AG04450 (cell line): ENCODE results near the gene CENPP. TPM values are rescaled to one million over a fixed set of nuclear protein-coding genes. Genes with fewer than 3 reads are reported as not detected.

ENCODE experiments used
- CTCF ChIA-PET: fragments of 300-600, 350-600 bp; formaldehyde crosslinking; extraction: SDS; loops from one replicate; lab custom pipeline; 2022; ENCODE audit warnings: antibody characterized with exemption, inconsistent platforms; lab: Charles Lee
- POLR2A ChIA-PET: fragments of 350-600 bp; formaldehyde crosslinking; extraction: SDS; loops from one replicate; lab custom pipeline; 2021; ENCODE audit warnings: antibody characterized with exemption, inconsistent platforms; lab: Yijun Ruan, JAX
- DNase-seq: peaks from one replicate; pipeline ENCODE4 v3.0.0-alpha.2; 2011; ENCODE audit warnings: low read depth, low spot score
- H3K27ac ChIP-seq: one replicate; pipeline ENCODE4 v1.5.1; 2012; ENCODE audit warnings: low read depth, low read length, control low read depth
- H3K27me3 ChIP-seq: one replicate; pipeline ENCODE4 v1.6.0; 2012; ENCODE audit warnings: low read length; ENCODE audit not compliant: control insufficient read depth, insufficient read depth
- H3K4me3 ChIP-seq: 2 replicates; pipeline ENCODE4 v1.5.1; 2011; ENCODE audit warnings: mild to moderate bottlenecking, low read depth, low read length, control low read depth
- H3K9me3 ChIP-seq: 2 replicates; pipeline ENCODE4 v1.5.1; 2012; ENCODE audit warnings: low read length; ENCODE audit not compliant: control insufficient read depth, insufficient read depth
- polyA plus RNA-seq: library from polyadenylated mRNA; depleted of rRNA; stranded (reverse); fragments of >200 nt; gene quantifications from 2 replicates; pipeline ENCODE4 v1.2.3, GENCODE V29; 2011
- TF ChIP-seq, protein P1 (sequence below): IDR thresholded peaks from 2 replicates; pipeline ENCODE4 v1.5.1; 2011; ENCODE audit warnings: low read depth, low read length, control low read depth, inconsistent platforms

CENPP gene
- polyA plus RNA-seq, 1 experiment, result 4.4 TPM

- ChIA-PET POLR2A (no interaction called here), CTCF (no interaction called here)
- Histone ChIP-seq H3K27ac (no peak overlapping the region), H3K9me3 (no peaks in the 10 kb centered on the region), H3K4me3 (no peak overlapping the region), H3K27me3 (no peaks in the 10 kb centered on the region)
- no peak for DNase-seq
- TF ChIP-seq, protein P1, sequence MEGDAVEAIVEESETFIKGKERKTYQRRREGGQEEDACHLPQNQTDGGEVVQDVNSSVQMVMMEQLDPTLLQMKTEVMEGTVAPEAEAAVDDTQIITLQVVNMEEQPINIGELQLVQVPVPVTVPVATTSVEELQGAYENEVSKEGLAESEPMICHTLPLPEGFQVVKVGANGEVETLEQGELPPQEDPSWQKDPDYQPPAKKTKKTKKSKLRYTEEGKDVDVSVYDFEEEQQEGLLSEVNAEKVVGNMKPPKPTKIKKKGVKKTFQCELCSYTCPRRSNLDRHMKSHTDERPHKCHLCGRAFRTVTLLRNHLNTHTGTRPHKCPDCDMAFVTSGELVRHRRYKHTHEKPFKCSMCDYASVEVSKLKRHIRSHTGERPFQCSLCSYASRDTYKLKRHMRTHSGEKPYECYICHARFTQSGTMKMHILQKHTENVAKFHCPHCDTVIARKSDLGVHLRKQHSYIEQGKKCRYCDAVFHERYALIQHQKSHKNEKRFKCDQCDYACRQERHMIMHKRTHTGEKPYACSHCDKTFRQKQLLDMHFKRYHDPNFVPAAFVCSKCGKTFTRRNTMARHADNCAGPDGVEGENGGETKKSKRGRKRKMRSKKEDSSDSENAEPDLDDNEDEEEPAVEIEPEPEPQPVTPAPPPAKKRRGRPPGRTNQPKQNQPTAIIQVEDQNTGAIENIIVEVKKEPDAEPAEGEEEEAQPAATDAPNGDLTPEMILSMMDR, result no peak
These were observed 167.1 kb downstream of the CENPP start for GRCh38 chr9:92492781-92493401.

- CTCF ChIA-PET, result interaction anchor here (1.1 kb wide), 1 partner anchor 9 kb away, joined by 3 read pairs; no protein-coding TSS in a partner anchor
- Histone ChIP-seq H3K4me3 (no peak overlapping the region), H3K9me3 (no peaks in the 10 kb centered on the region), H3K27me3 (no peaks in the 10 kb centered on the region), H3K27ac (no peak overlapping the region)
- POLR2A ChIA-PET, result no interaction called here
- no peak for DNase-seq
- TF ChIP-seq, protein P1, result no peak
These were observed 168.1 kb downstream of the CENPP start for GRCh38 chr9:92493749-92494387.

DNA sequence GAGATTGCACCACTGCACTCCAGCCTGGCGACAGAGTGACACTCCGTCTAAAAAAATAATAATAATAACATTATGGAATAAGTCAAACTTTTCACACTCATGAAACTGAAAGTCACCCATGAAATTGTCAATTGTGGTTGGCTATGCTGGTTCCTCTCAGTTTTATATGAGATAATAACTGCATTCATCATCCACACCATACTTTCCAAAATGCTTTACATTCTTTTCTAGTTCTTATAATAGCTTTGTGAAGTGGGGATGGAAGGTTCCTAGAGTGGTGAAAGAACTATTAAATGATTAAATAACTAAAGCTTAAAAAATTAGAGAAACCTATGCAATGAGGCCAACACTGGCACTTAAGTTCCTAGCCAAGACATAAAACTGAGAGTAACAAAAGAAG is 169.1 kb downstream of the CENPP start:
- H3K4me3 ChIP-seq, result no peak overlapping the region
- no peak overlapping the region for H3K27ac ChIP-seq
- TF ChIP-seq, protein P1, result no peak
- ChIA-PET POLR2A (no interaction called here), CTCF (interaction anchor here (0.8 to 1.1 kb wide), 2 partner anchors 10 to 166 kb away, joined by 3 read pairs; no protein-coding TSS in a partner anchor)
- H3K27me3 ChIP-seq, result no peaks in the 10 kb centered on the region
- DNase-seq, result no peak
- H3K9me3 ChIP-seq, result no peaks in the 10 kb centered on the region

DNA sequence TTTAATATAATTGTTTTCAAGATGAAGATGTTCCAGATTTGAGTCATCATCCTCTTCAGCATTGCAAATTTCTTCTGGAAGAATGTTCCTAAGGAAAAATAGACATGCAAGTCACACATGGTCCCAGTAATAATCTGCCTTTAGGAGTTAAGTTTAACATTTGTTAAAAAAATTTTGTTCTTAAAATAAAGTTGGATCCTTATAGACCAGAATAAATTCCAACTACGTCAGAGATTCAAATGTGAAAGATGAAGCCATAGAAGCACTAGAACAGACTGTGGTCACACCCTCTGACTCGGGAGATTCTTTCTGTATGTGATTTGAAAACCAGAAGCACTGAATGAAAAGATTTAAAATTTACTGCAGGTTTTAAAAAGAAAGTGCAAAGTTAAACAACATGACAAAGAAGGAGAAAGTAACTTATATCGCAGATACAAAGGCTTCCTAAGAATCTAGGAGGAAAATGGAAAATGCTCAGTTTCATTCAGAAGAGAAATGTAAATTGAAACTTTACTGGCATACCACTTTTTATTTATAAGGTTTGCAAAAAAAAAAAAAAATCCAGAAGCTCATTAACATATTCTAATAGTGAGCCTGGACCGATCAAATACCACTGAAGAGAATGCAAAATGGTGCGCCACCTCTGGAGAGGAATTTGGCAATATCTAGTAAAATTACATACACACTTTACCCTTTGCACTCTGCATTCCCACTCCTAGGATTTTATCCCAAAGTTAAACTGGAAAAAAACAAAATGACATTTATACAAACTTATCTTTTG is 170.8 kb downstream of the CENPP start:
- no peak for DNase-seq
- H3K9me3 ChIP-seq, result no peaks in the 10 kb centered on the region
- TF ChIP-seq, protein P1, result no peak
- ChIA-PET POLR2A (no interaction called here), CTCF (interaction anchor here (0.6 kb wide), 1 partner anchor 137 kb away, joined by 3 read pairs; no protein-coding TSS in a partner anchor)
- no peaks in the 10 kb centered on the region for H3K27me3 ChIP-seq
- no peak overlapping the region for H3K4me3 ChIP-seq
- H3K27ac ChIP-seq, result no peak overlapping the region

DNA sequence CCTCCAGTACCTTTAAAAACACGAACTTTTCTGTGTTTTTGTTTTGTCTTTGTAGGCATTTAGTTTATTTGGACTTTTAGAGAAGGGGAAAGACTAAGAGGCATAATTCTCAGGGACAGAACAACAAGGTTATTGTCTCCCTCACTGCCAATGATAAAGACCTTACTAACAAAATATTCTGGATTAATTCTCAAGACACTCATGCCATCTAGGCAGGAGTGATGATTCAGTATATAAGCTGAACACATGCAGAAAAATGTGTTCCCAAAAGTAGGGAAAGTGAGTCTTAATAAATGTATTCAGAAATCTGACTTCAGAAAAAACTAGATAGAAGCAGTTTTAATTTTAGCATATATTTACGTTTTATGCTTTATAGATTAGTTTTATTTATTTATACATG is 173.9 kb downstream of the CENPP start:
- TF ChIP-seq, protein P1, result no peak
- Histone ChIP-seq H3K27ac (no peak overlapping the region), H3K4me3 (no peak overlapping the region), H3K9me3 (no peaks in the 10 kb centered on the region), H3K27me3 (no peaks in the 10 kb centered on the region)
- CTCF ChIA-PET, result interaction anchor here (1.5 kb wide), 1 partner anchor 13 kb away, joined by 3 read pairs; no protein-coding TSS in a partner anchor
- POLR2A ChIA-PET, result no interaction called here
- no peak for DNase-seq
